ENCODE data around the gene HIVEP2. TPM values are rescaled to one million over a fixed set of nuclear protein-coding genes. Genes with fewer than 3 reads are reported as not detected.

The HIVEP2 gene
- polyA plus RNA-seq, 2 of the 4 experiments (the other 2 are of a cell fraction), result 2.2 to 2.6 TPM

- TF ChIP-seq RNF2 (IDR thresholded peaks at IDR 0.05; ENCODE audit: borderline replicate concordance, low read depth) (no peak), ZFP36 (IDR thresholded peaks at IDR 0.05; ENCODE audit: borderline replicate concordance, partially characterized antibody) (no peak), FOSB (CRISPR knock-in tag; IDR thresholded peaks at IDR 0.05) (no peak), JUNB (IDR thresholded peaks at IDR 0.05) (no peak)
Observed at GRCh38 chr6:142796024-142796423, 149.0 kb downstream of the HIVEP2 start (continued).

- H3K9me3 ChIP-seq, result no peaks in the 10 kb centered on the region
- WGBS (ENCODE audit: missing lambda C conversion rate), result 80% methylated on average over 3 of the region's 3 CpGs
- no peak for TF ChIP-seq CBX8 (IDR thresholded peaks at IDR 0.05)
- TF ChIP-seq RARB (CRISPR knock-in tag; IDR thresholded peaks at IDR 0.05), result no peak
- TF ChIP-seq HEYL (CRISPR knock-in tag; IDR thresholded peaks at IDR 0.05), result no peak
- TF ChIP-seq EP300 (IDR thresholded peaks at IDR 0.05), result no peak
- no peak for TF ChIP-seq NPAS2 (CRISPR knock-in tag; IDR thresholded peaks at IDR 0.05; ENCODE audit: borderline replicate concordance)
- no peak for TF ChIP-seq HOXB5 (CRISPR knock-in tag; IDR thresholded peaks at IDR 0.05)
- TF ChIP-seq ELK1 (IDR thresholded peaks at IDR 0.05; ENCODE audit: low read depth, low read length), result no peak
- no peak for TF ChIP-seq CEBPB (IDR thresholded peaks at IDR 0.05)
- no peak for FAIRE-seq
- 0 out of 3 replicates have a peak, but pooled peaks cover 4% of the 10 kb centered on the region for H3K4me1 ChIP-seq
- POLR2A ChIA-PET, result no interaction called here
- H3K4me2 ChIP-seq, result no peak overlapping the region
- H3K27ac ChIP-seq, result no peak overlapping the region
- no peak for DNase-seq (ENCODE audit: low read depth in 1 of 2, low spot score in 1 of 2)
- CTCF ChIA-PET, result no interaction called here
- H3K4me3 ChIP-seq, result no peak overlapping the region
- no peak for ATAC-seq
Observed at GRCh38 chr6:142794424-142794823, 150.6 kb downstream of the HIVEP2 start.

GRCh38 chr6:142790257-142790656 lies 154.7 kb downstream of the HIVEP2 start:
- FAIRE-seq (no peak), DNase-seq (ENCODE audit: low read depth in 1 of 2, low spot score in 1 of 2) (no peak), ATAC-seq (no peak)
- H3K9me3 ChIP-seq, result no peaks in the 10 kb centered on the region
- ChIA-PET POLR2A (no interaction called here), CTCF (no interaction called here)
- WGBS (ENCODE audit: missing lambda C conversion rate), result 75% methylated on average over 1 of the region's 1 CpG
- no peak overlapping the region for H3K4me3 ChIP-seq
- H3K4me2 ChIP-seq, result no peak overlapping the region
- 0 out of 3 replicates have a peak, but pooled peaks cover 4% of the 10 kb centered on the region for H3K4me1 ChIP-seq
- TF ChIP-seq MYC (IDR thresholded peaks at IDR 0.05; ENCODE audit: borderline replicate concordance, low read length) (no peak), ESRRA (IDR thresholded peaks at IDR 0.05; ENCODE audit: borderline replicate concordance, low read length) (no peak), MAFK (IDR thresholded peaks at IDR 0.05; ENCODE audit: partially characterized antibody) (no peak), ZFP36 (IDR thresholded peaks at IDR 0.05; ENCODE audit: borderline replicate concordance, partially characterized antibody) (no peak), HOXB13 (CRISPR knock-in tag; IDR thresholded peaks at IDR 0.05; ENCODE audit: low read depth) (no peak), TP53 (CRISPR knock-in tag; IDR thresholded peaks at IDR 0.05) (no peak), CBX8 (IDR thresholded peaks at IDR 0.05) (no peak), JUNB (IDR thresholded peaks at IDR 0.05) (no peak), TFCP2L1 (CRISPR knock-in tag; IDR thresholded peaks at IDR 0.05) (no peak), EP300 (IDR thresholded peaks at IDR 0.05) (no peak), PBX3 (IDR thresholded peaks at IDR 0.05) (no peak), HMGXB4 (CRISPR knock-in tag; IDR thresholded peaks at IDR 0.05; ENCODE audit: borderline replicate concordance) (no peak), BCL3 (IDR thresholded peaks at IDR 0.05) (no peak), HDAC2 (IDR thresholded peaks at IDR 0.05) (no peak), HOXB5 (CRISPR knock-in tag; IDR thresholded peaks at IDR 0.05) (no peak), CTCF (IDR thresholded peaks at IDR 0.05) (no peak)
- H3K27ac ChIP-seq, result no peak overlapping the region
